ENCODE results near the gene CLIC5.
"Not testable (repeated sequence)": the region's sequence is repeated elsewhere in the genome, so short reads cannot be mapped to it uniquely, and the experiment has no call there.

Gene CLIC5

GRCh38 chr6:45961125-45961524 is 54.5 kb downstream of the CLIC5 start:
- no peak for DNase-seq

GRCh38 chr6:45959534-45960145 is 56.0 kb downstream of the CLIC5 start:
- no peak for DNase-seq

GRCh38 chr6:45956663-45957062 is 59.0 kb downstream of the CLIC5 start:
- DNase-seq = no peak

GRCh38 chr6:45956176-45956575 is 59.5 kb downstream of the CLIC5 start:
- no peak for DNase-seq

- DNase-seq = no peak
Measured at GRCh38 chr6:45955597-45955996, 60.1 kb downstream of the CLIC5 start.

- no peak for DNase-seq
Measured at GRCh38 chr6:45952546-45952945, 63.1 kb downstream of the CLIC5 start.

- no peak for DNase-seq
Measured at GRCh38 chr6:45952168-45952529, 63.5 kb downstream of the CLIC5 start.

- DNase-seq = no peak
Measured at GRCh38 chr6:45951321-45952167, 64.1 kb downstream of the CLIC5 start.

GRCh38 chr6:45949256-45949655 is 66.4 kb downstream of the CLIC5 start:
- no peak for DNase-seq

- DNase-seq = no peak
Measured at GRCh38 chr6:45947807-45948206, 67.9 kb downstream of the CLIC5 start.

GRCh38 chr6:45946887-45947286 is 68.8 kb downstream of the CLIC5 start:
- DNase-seq = no peak

- DNase-seq = peak; percentile 27
Measured at GRCh38 chr6:45946352-45946751, 69.3 kb downstream of the CLIC5 start.

GRCh38 chr6:45942953-45943352 is 72.7 kb downstream of the CLIC5 start:
- no peak for DNase-seq

- DNase-seq = no peak
Measured at GRCh38 chr6:45933855-45934254, 81.8 kb downstream of the CLIC5 start.

GRCh38 chr6:45931232-45931631 is 84.4 kb downstream of the CLIC5 start:
- no peak for DNase-seq

GRCh38 chr6:45930420-45931040 is 85.1 kb downstream of the CLIC5 start:
- peak; percentile 65 for DNase-seq

- DNase-seq = no peak
Measured at GRCh38 chr6:45929421-45930361, 86.0 kb downstream of the CLIC5 start.

- no peak for DNase-seq
Measured at GRCh38 chr6:45928721-45929305, 86.8 kb downstream of the CLIC5 start.

GRCh38 chr6:45927421-45928320 is 88.0 kb downstream of the CLIC5 start:
- no peak for DNase-seq

- DNase-seq = not testable (repeated sequence)
Measured at GRCh38 chr6:45926423-45926822, 89.2 kb downstream of the CLIC5 start.

- DNase-seq = no peak
Measured at GRCh38 chr6:45924763-45925342, 90.8 kb downstream of the CLIC5 start.
